ENCODE data around the gene SLC22A31. TPM values are rescaled to one million over a fixed set of nuclear protein-coding genes. Genes with fewer than 3 reads are reported as not detected.

SLC22A31 gene
- total RNA-seq, 2 experiments from 2014 or later: not detected

GRCh38 chr16:89159850-89160354, 40.4 kb downstream of the SLC22A31 start:
- H3K4me2 ChIP-seq (ENCODE audit: low read length): no peak overlapping the region
- no peak for TF ChIP-seq EZH2phosphoT487 (IDR thresholded peaks at IDR 0.05; ENCODE audit: borderline replicate concordance, low read depth, low read length)
- no peak for TF ChIP-seq CTCF (conservative IDR thresholded peaks at IDR 0.05; ENCODE audit: low read length)
- CTCF ChIA-PET (ENCODE audit: unreplicated experiment): no interaction called here
- H3K27ac ChIP-seq (ENCODE audit: low read depth, low read length, poor library complexity, severe bottlenecking): no peak overlapping the region
- POLR2A ChIA-PET: no interaction called here
- H2AFZ ChIP-seq (ENCODE audit: low read length): no peak overlapping the region
- H3K36me3 ChIP-seq (ENCODE audit: insufficient read depth, low read length): no peaks in the 10 kb centered on the region
- no peaks in the 10 kb centered on the region for H4K20me1 ChIP-seq (ENCODE audit: insufficient read depth, low read length)
- no peaks in the 10 kb centered on the region for H3K79me2 ChIP-seq (ENCODE audit: insufficient read depth, low read depth, low read length)
- H3K9me3 ChIP-seq (ENCODE audit: low read length): 0 out of 2 replicates have a peak, but pooled peaks cover 5% of the 10 kb centered on the region
- no peak overlapping the region for H3K4me3 ChIP-seq (ENCODE audit: low read depth, low read length, poor library complexity, severe bottlenecking)
- H3K9me2 ChIP-seq (ENCODE audit: insufficient read depth, low read length): no peaks in the 10 kb centered on the region
- no TSS peak for BruUV-seq (replicated peaks)
- DNase-seq (ENCODE audit: low spot score): no peak
- peaks cover 6% of the 10 kb centered on the region for H3K4me1 ChIP-seq (ENCODE audit: insufficient read depth, low read length, poor library complexity, severe bottlenecking)
- intact Hi-C loops (cut with micrococcal nuclease; ENCODE audit: unreplicated experiment): no loop called here

- H3K9me2 ChIP-seq (ENCODE audit: insufficient read depth, low read length): no peaks in the 10 kb centered on the region
- H3K79me2 ChIP-seq (ENCODE audit: insufficient read depth, low read depth, low read length): no peaks in the 10 kb centered on the region
- H3K4me3 ChIP-seq (ENCODE audit: low read depth, low read length, poor library complexity, severe bottlenecking): no peak overlapping the region
- no TSS peak for BruUV-seq (replicated peaks)
- DNase-seq (ENCODE audit: low spot score): no peak
- H3K27ac ChIP-seq (ENCODE audit: low read depth, low read length, poor library complexity, severe bottlenecking): no peak overlapping the region
- peaks cover 11% of the 10 kb centered on the region for H3K4me1 ChIP-seq (ENCODE audit: insufficient read depth, low read length, poor library complexity, severe bottlenecking)
- H4K20me1 ChIP-seq (ENCODE audit: insufficient read depth, low read length): no peaks in the 10 kb centered on the region
- H3K36me3 ChIP-seq (ENCODE audit: insufficient read depth, low read length): no peaks in the 10 kb centered on the region
- TF ChIP-seq EZH2phosphoT487 (IDR thresholded peaks at IDR 0.05; ENCODE audit: borderline replicate concordance, low read depth, low read length) (no peak), CTCF (conservative IDR thresholded peaks at IDR 0.05; ENCODE audit: low read length) (no peak)
- ChIA-PET CTCF (ENCODE audit: unreplicated experiment) (no interaction called here), POLR2A (no interaction called here)
- 0 out of 2 replicates have a peak, but pooled peaks cover 5% of the 10 kb centered on the region for H3K9me3 ChIP-seq (ENCODE audit: low read length)
- no peak overlapping the region for H3K4me2 ChIP-seq (ENCODE audit: low read length)
- H2AFZ ChIP-seq (ENCODE audit: low read length): no peak overlapping the region
- intact Hi-C loops (cut with micrococcal nuclease; ENCODE audit: unreplicated experiment): no loop called here
Observed at GRCh38 chr16:89159066-89159849, 41.1 kb downstream of the SLC22A31 start.

- no peak for DNase-seq (ENCODE audit: low spot score)
- no peaks in the 10 kb centered on the region for H3K79me2 ChIP-seq (ENCODE audit: insufficient read depth, low read depth, low read length)
- 0 out of 2 replicates have a peak, but pooled peaks cover 3% of the 10 kb centered on the region for H3K36me3 ChIP-seq (ENCODE audit: insufficient read depth, low read length)
- no TSS peak for BruUV-seq (replicated peaks)
- no peak overlapping the region for H2AFZ ChIP-seq (ENCODE audit: low read length)
- intact Hi-C loops (cut with micrococcal nuclease; ENCODE audit: unreplicated experiment): no loop called here
- H3K9me2 ChIP-seq (ENCODE audit: insufficient read depth, low read length): no peaks in the 10 kb centered on the region
- H3K9me3 ChIP-seq (ENCODE audit: low read length): 0 out of 2 replicates have a peak, but pooled peaks cover 5% of the 10 kb centered on the region
- H4K20me1 ChIP-seq (ENCODE audit: insufficient read depth, low read length): no peaks in the 10 kb centered on the region
- CTCF ChIA-PET (ENCODE audit: unreplicated experiment): no interaction called here
- H3K4me3 ChIP-seq (ENCODE audit: low read depth, low read length, poor library complexity, severe bottlenecking): no peak overlapping the region
- H3K4me1 ChIP-seq (ENCODE audit: insufficient read depth, low read length, poor library complexity, severe bottlenecking): peaks cover 20% of the 10 kb centered on the region
- no peak overlapping the region for H3K27ac ChIP-seq (ENCODE audit: low read depth, low read length, poor library complexity, severe bottlenecking)
- POLR2A ChIA-PET: no interaction called here
- no peak overlapping the region for H3K4me2 ChIP-seq (ENCODE audit: low read length)
- TF ChIP-seq CTCF (conservative IDR thresholded peaks at IDR 0.05; ENCODE audit: low read length): no peak
- no peak for TF ChIP-seq EZH2phosphoT487 (IDR thresholded peaks at IDR 0.05; ENCODE audit: borderline replicate concordance, low read depth, low read length)
Observed at GRCh38 chr16:89157778-89158177, 42.6 kb downstream of the SLC22A31 start.
